GM18498 (cell line): ENCODE data around the gene MOB3C.
"Not testable (repeated sequence)": the region's sequence is repeated elsewhere in the genome, so short reads cannot be mapped to it uniquely, and the experiment has no call there.

Experiments
- ATAC-seq: cut with Tn5 transposase; IDR thresholded peaks from one replicate; pipeline ENCODE4 v1.9.1; 2021; ENCODE audit warnings: mild to moderate bottlenecking, moderate library complexity; ENCODE audit not compliant: unreplicated experiment

The MOB3C gene

DNA sequence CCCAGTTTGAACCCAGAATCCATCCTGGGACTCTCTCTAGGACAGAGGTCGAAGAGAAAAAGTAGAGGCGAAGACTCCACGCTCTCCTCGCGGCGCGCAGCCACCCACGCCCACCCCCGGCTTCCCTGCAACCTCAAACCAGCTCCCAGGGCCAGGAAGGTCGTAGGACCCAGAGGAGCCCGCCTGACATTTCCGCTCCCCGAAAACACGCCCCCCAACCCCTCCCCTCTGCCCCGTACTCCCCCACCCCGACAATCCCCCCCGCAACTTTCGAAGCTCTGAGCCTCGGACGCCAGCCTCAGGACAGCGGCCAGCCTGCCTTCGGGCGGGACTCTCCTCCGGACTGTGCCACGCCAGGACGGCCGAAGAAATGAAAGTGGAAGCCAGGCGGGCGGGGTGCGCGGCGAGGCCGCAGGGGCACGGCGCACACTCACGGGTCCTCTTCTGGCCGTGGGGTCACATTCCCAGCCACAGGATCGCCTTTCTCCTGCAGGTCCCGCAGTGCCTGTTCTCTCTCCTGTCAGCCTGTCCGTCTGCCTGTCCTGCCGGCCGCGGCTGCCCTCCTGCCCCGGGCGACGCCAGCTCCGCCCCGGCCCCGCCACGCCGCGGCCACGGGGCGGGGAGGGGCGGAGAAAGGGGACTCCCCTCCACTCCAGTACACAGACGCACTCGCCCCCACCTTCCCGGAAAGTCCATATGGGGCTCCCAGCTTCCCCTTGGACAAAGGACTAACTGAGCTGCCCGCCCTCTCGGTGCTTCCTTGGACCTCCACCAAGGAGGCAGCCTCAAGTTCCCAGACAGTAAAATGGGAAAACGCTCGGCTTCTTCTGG is at the start of gene MOB3C:
MOB3C (minus strand) TSS at position 535 of the 831 bp plus-strand sequence. CDS start 3,490 bp downstream, outside the sequence.
- ATAC-seq = peak; percentile 80

GRCh38 chr1:46665983-46666382 is 49.4 kb upstream of the MOB3C start:
- ATAC-seq = no peak

- ATAC-seq = not testable (repeated sequence)
Observed at GRCh38 chr1:46662919-46663318, 46.3 kb upstream of the MOB3C start.

GRCh38 chr1:46660116-46660515 is 43.5 kb upstream of the MOB3C start:
- ATAC-seq = peak; percentile 92

GRCh38 chr1:46659307-46659870 is 42.8 kb upstream of the MOB3C start:
- ATAC-seq = peak; percentile 40

DNA sequence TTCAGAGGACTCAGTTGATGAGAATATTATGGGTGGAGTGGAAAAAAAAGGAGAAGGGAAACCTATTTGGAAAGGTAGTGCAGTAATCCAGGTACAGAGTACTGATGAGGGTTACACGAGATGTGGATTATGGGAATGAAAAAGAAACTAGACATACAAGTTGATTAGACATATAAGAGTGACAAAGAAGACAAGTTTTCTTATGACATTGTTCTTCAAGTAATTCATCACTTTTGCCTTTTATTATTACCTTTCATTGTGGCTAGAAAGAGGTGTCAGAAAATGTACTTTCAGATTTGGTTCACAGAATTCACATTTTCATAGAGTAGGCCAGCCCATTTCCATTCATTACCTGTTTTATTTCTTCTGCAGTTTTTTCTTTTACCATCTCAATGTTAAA is 41.2 kb upstream of the MOB3C start:
- no peak for ATAC-seq

GRCh38 chr1:46656643-46657042 is 40.0 kb upstream of the MOB3C start:
- no peak for ATAC-seq

DNA sequence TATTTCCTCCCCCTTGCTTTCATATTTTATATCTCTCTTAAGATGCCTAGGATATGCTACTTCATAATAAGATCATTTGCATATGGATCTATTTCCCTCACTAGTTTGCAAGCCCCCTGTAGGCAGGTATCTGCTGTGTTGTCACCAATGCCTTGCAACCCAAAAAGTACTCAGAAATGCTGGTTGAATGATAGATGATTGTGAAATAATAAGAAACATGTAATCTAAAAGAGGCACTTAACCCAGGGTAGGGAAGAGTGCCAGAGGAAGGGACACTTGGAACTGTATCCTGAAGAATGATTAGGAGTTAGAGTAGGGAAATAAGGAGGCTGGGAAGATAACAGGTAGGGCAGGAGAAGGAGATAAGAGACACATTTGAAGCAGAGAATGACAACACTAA is 39.2 kb upstream of the MOB3C start:
- ATAC-seq = no peak

GRCh38 chr1:46654698-46655097 is 38.1 kb upstream of the MOB3C start:
- ATAC-seq = not testable (repeated sequence)

- no peak for ATAC-seq
Observed at GRCh38 chr1:46654012-46654411, 37.4 kb upstream of the MOB3C start.

DNA sequence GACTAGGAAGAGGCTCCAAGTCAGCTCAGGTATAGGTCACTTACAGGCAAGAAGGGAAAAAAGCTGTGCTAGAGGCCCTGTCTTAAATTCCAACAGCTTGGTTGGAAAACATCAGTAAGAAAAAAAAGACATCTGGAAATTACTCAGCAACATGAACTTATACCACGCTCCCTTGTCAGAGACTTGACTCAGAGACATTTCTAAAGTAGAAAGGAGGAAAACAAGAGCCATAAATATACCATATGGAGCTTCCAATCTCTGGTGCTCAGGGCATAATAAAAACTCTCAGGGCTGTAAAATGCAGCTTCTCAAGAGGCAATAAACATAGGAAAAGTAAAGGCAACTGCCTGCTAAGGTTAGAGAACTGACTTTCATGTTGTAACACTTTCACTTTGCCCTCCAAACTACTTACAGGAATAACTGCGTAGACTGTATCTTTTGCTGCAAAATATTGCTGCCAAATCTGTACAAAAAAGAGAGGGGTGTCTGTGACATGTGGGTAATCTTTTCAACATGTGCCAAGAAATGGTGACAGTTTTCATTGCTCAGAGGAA is 36.9 kb upstream of the MOB3C start:
- ATAC-seq = no peak

GRCh38 chr1:46652321-46653100 is 35.9 kb upstream of the MOB3C start:
- no peak for ATAC-seq

GRCh38 chr1:46651152-46651551 is 34.5 kb upstream of the MOB3C start:
- ATAC-seq = not testable (repeated sequence)

DNA sequence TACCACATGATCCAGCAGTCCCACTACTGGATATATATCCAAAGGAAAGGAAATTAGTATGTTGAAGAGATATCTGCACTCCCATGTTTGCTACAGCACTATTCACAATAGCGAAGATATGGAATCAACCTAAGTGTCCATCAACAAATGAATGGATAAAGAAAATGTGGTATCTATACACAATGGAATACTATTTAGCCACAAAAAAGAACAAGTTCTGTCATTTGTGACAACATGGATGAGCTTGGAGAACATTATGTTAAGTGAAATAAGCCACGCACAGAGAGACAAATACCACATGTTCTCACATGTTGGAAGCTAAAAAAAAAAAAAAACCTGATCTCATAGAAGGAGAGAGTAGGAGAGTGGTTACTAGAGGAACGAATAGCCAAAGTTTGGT is 33.9 kb upstream of the MOB3C start:
- no peak for ATAC-seq

GRCh38 chr1:46649764-46650163 is 33.2 kb upstream of the MOB3C start:
- ATAC-seq = no peak

DNA sequence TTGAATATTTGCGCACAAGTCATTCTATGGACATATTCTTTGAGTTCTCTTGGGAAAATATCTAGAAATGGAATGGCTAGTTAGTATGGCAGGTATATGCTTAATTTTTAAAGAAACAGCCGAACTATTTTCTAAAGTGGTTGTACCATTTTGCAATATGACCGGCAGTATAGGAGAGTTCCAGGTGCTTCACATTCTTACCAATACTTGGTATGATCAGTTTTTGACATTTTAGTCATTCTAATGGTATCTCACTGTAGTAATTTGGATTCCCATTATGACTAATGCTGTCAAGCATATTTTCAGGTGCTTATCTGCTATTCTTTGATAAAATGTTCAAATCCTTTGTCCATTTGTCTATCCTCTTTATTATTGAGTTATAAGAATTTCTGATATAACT is 31.0 kb upstream of the MOB3C start:
- ATAC-seq = no peak

DNA sequence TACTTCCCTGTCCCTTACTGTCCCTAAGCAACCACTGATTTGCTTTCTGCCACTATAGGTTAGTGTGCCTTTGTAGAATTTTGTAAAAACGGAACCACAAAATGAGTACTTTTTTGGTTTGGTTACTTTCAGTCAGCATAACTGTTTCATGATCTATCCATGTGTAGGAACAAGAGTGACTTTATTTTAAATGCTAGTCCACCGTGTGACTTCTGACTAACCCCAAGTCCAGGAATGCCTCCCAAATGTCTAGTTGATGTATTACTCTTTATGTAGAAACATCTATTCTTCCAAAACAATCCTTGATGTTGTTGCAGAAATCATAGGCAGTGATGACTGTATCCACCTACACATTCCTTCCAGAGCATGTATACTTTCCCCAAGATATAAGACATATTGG is 30.2 kb upstream of the MOB3C start:
- ATAC-seq = no peak

GRCh38 chr1:46646331-46646730 is 29.7 kb upstream of the MOB3C start:
- ATAC-seq = no peak

- ATAC-seq = no peak
Observed at GRCh38 chr1:46645815-46646214, 29.2 kb upstream of the MOB3C start.

DNA sequence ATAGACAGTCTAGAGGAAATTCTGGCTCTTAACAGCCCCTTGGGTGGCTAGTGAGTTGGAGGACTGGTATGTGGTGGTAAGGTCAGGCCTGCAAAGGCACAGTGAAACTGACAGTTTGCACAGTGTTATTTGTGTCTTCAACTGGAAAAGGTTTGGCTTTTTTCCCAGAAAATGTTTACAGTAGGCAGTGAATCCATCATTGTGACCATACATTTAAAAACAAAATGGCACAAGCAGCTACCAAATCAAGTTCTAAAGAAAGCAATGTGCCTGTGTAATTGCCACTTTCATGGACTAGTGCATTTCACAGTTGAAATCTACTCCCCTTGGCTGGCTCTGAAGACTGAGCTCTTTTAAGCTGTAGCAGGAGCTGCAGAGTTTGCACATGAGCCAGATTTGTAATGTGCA is 26.8 kb upstream of the MOB3C start:
- no peak for ATAC-seq

GRCh38 chr1:46642115-46642680 is 25.6 kb upstream of the MOB3C start:
- ATAC-seq = no peak
